HUES6 (cell line): ENCODE measurements around the gene SOCS3.

ENCODE experiments used
- H3K27ac ChIP-seq: 2 replicates; pipeline ENCODE4 v1.7.0; 2013; ENCODE audit warnings: low read depth, mild to moderate bottlenecking, low read length, inconsistent platforms
- H3K27me3 ChIP-seq: 2 replicates; pipeline ENCODE4 v1.6.1; 2013; ENCODE audit warnings: low read length; ENCODE audit not compliant: control insufficient read depth, insufficient read depth
- H3K36me3 ChIP-seq: 2 replicates; pipeline ENCODE4 v1.6.1; 2013; ENCODE audit warnings: low read length; ENCODE audit not compliant: control insufficient read depth, insufficient read depth
- H3K4me1 ChIP-seq: 2 replicates; pipeline ENCODE4 v1.6.1; 2013; ENCODE audit warnings: low read length; ENCODE audit not compliant: control insufficient read depth, insufficient read depth
- H3K4me3 ChIP-seq: 2 replicates; pipeline ENCODE4 v1.5.1; 2013; ENCODE audit warnings: low read depth, low read length
- H3K9ac ChIP-seq: one replicate; pipeline ENCODE4 v1.6.1; 2013; ENCODE audit warnings: mild to moderate bottlenecking, low read length
- H3K9me3 ChIP-seq: 2 replicates; pipeline ENCODE4 v1.6.1; 2013; ENCODE audit warnings: low read depth, low read length; ENCODE audit not compliant: control insufficient read depth, insufficient read depth

The SOCS3 gene

GRCh38 chr17:78366109-78366848 lies 6.4 kb upstream of the SOCS3 start:
- H3K4me1 ChIP-seq: peaks cover 63% of the 10 kb centered on the region

GRCh38 chr17:78365561-78366108 lies 5.8 kb upstream of the SOCS3 start:
- Histone ChIP-seq H3K9me3 (no peaks in the 10 kb centered on the region), H3K4me3 (peak overlapping the region; percentile 42), H3K36me3 (no peaks in the 10 kb centered on the region), H3K27me3 (no peaks in the 10 kb centered on the region), H3K4me1 (peaks cover 65% of the 10 kb centered on the region), H3K27ac (peak overlapping the region; percentile 94), H3K9ac (peak overlapping the region; percentile 83)

More at GRCh38 chr17:78366109-78366848, 6.4 kb upstream of the SOCS3 start:
- Histone ChIP-seq H3K9me3 (no peaks in the 10 kb centered on the region), H3K9ac (peak overlapping the region; percentile 46), H3K4me3 (peak overlapping the region; percentile 10; the same call in 1 of the 2 replicates), H3K27me3 (no peaks in the 10 kb centered on the region), H3K27ac (peak overlapping the region; percentile 94; the same call in 1 of the 2 replicates), H3K36me3 (no peaks in the 10 kb centered on the region)

- Histone ChIP-seq H3K4me3 (peak overlapping the region; percentile 42), H3K9me3 (no peaks in the 10 kb centered on the region), H3K27me3 (peaks cover under 1% of the 10 kb centered on the region; the same call in 1 of the 2 replicates), H3K36me3 (no peaks in the 10 kb centered on the region), H3K27ac (peak overlapping the region; percentile 94; the same call in 1 of the 2 replicates), H3K4me1 (peaks cover 55% of the 10 kb centered on the region), H3K9ac (peak overlapping the region; percentile 83)
These were observed 4.8 kb upstream of the SOCS3 start for GRCh38 chr17:78364436-78365281.

- Histone ChIP-seq H3K9me3 (no peaks in the 10 kb centered on the region), H3K27me3 (peaks cover 20% of the 10 kb centered on the region), H3K4me1 (peaks cover 61% of the 10 kb centered on the region), H3K36me3 (peaks cover 11% of the 10 kb centered on the region; the same call in 1 of the 2 replicates), H3K4me3 (no peak overlapping the region), H3K27ac (no peak overlapping the region), H3K9ac (no peak overlapping the region)
These were observed 2.8 kb upstream of the SOCS3 start for GRCh38 chr17:78362671-78363070.

- Histone ChIP-seq H3K9ac (no peak overlapping the region), H3K4me1 (peaks cover 61% of the 10 kb centered on the region), H3K27me3 (peaks cover 25% of the 10 kb centered on the region), H3K27ac (no peak overlapping the region), H3K36me3 (peaks cover 15% of the 10 kb centered on the region; the same call in 1 of the 2 replicates), H3K4me3 (no peak overlapping the region), H3K9me3 (no peaks in the 10 kb centered on the region)
These were observed 2.4 kb upstream of the SOCS3 start for GRCh38 chr17:78362232-78362631.

- peaks cover 28% of the 10 kb centered on the region for H3K27me3 ChIP-seq
- H3K4me1 ChIP-seq: peaks cover 58% of the 10 kb centered on the region
- H3K9me3 ChIP-seq: no peaks in the 10 kb centered on the region
- peaks cover 15% of the 10 kb centered on the region; the same call in 1 of the 2 replicates for H3K36me3 ChIP-seq
- H3K27ac ChIP-seq: no peak overlapping the region
- H3K4me3 ChIP-seq: peak overlapping the region; percentile 69
- H3K9ac ChIP-seq: peak overlapping the region; percentile 75
These were observed 1.4 kb upstream of the SOCS3 start for GRCh38 chr17:78361225-78361701.

GRCh38 chr17:78360371-78361224 lies 721 bp upstream of the SOCS3 start:
- H3K9me3 ChIP-seq: no peaks in the 10 kb centered on the region
- H3K4me3 ChIP-seq: peak overlapping the region; percentile 69
- peak overlapping the region; percentile 75 for H3K9ac ChIP-seq
- H3K27me3 ChIP-seq: peaks cover 34% of the 10 kb centered on the region
- peak overlapping the region; percentile 85; the same call in 1 of the 2 replicates for H3K27ac ChIP-seq
- peaks cover 60% of the 10 kb centered on the region for H3K4me1 ChIP-seq
- peaks cover 15% of the 10 kb centered on the region; the same call in 1 of the 2 replicates for H3K36me3 ChIP-seq

GRCh38 chr17:78359321-78359996 lies 418 bp downstream of the SOCS3 start:
- peaks cover 15% of the 10 kb centered on the region; the same call in 1 of the 2 replicates for H3K36me3 ChIP-seq
- peak overlapping the region; percentile 92 for H3K9ac ChIP-seq
- peak overlapping the region; percentile 69 for H3K4me3 ChIP-seq
- H3K4me1 ChIP-seq: peaks cover 59% of the 10 kb centered on the region
- peaks cover 45% of the 10 kb centered on the region for H3K27me3 ChIP-seq
- peak overlapping the region; percentile 72; the same call in 1 of the 2 replicates for H3K27ac ChIP-seq
- no peaks in the 10 kb centered on the region for H3K9me3 ChIP-seq

- Histone ChIP-seq H3K4me1 (peaks cover 62% of the 10 kb centered on the region), H3K9me3 (no peaks in the 10 kb centered on the region), H3K9ac (peak overlapping the region; percentile 92), H3K27me3 (peaks cover 53% of the 10 kb centered on the region), H3K27ac (peak overlapping the region; percentile 72; the same call in 1 of the 2 replicates), H3K4me3 (peak overlapping the region; percentile 69), H3K36me3 (peaks cover 15% of the 10 kb centered on the region; the same call in 1 of the 2 replicates)
These were observed 1.1 kb downstream of the SOCS3 start for GRCh38 chr17:78358538-78359320.
